ENCODE measurements around the gene TCEANC2.

The TCEANC2 gene

GRCh38 chr1:54134295-54134694 is 80.9 kb downstream of the TCEANC2 start:
- TF ChIP-seq CTCF (IDR thresholded peaks at IDR 0.05; ENCODE audit: insufficient read depth, low read depth, low read length, missing control alignments), result no peak
- no peak for DNase-seq (ENCODE audit: low read depth)
- no peak overlapping the region for H3K4me3 ChIP-seq (ENCODE audit: low read depth, low read length)

GRCh38 chr1:54135436-54136120 is 82.2 kb downstream of the TCEANC2 start:
- no peak for DNase-seq (ENCODE audit: low read depth)
- H3K4me3 ChIP-seq (ENCODE audit: low read depth, low read length), result no peak overlapping the region
- no peak for TF ChIP-seq CTCF (IDR thresholded peaks at IDR 0.05; ENCODE audit: insufficient read depth, low read depth, low read length, missing control alignments)

GRCh38 chr1:54136269-54136896 is 83.0 kb downstream of the TCEANC2 start:
- no peak for TF ChIP-seq CTCF (IDR thresholded peaks at IDR 0.05; ENCODE audit: insufficient read depth, low read depth, low read length, missing control alignments)
- no peak overlapping the region for H3K4me3 ChIP-seq (ENCODE audit: low read depth, low read length)
- DNase-seq (ENCODE audit: low read depth), result no peak

- DNase-seq (ENCODE audit: low read depth), result no peak
- no peak for TF ChIP-seq CTCF (IDR thresholded peaks at IDR 0.05; ENCODE audit: insufficient read depth, low read depth, low read length, missing control alignments)
- H3K4me3 ChIP-seq (ENCODE audit: low read depth, low read length), result no peak overlapping the region
These were observed 83.6 kb downstream of the TCEANC2 start for GRCh38 chr1:54136963-54137533.

GRCh38 chr1:54137534-54138061 is 84.2 kb downstream of the TCEANC2 start:
- no peak for TF ChIP-seq CTCF (IDR thresholded peaks at IDR 0.05; ENCODE audit: insufficient read depth, low read depth, low read length, missing control alignments)
- no peak overlapping the region for H3K4me3 ChIP-seq (ENCODE audit: low read depth, low read length)
- no peak for DNase-seq (ENCODE audit: low read depth)

GRCh38 chr1:54138994-54139393 is 85.6 kb downstream of the TCEANC2 start:
- no peak overlapping the region for H3K4me3 ChIP-seq (ENCODE audit: low read depth, low read length)
- no peak for TF ChIP-seq CTCF (IDR thresholded peaks at IDR 0.05; ENCODE audit: insufficient read depth, low read depth, low read length, missing control alignments)
- DNase-seq (ENCODE audit: low read depth), result no peak

All from GM12865 (cell line).